ENCODE data around the gene AHCY. TPM values are rescaled to one million over a fixed set of nuclear protein-coding genes. Genes with fewer than 3 reads are reported as not detected.
"Not testable (repeated sequence)": the region's sequence is repeated elsewhere in the genome, so short reads cannot be mapped to it uniquely, and the experiment has no call there.

Gene AHCY
- total RNA-seq, 4 donors from 2014 or later: 53.8 to 82.7 (median 73.3) TPM

DNA sequence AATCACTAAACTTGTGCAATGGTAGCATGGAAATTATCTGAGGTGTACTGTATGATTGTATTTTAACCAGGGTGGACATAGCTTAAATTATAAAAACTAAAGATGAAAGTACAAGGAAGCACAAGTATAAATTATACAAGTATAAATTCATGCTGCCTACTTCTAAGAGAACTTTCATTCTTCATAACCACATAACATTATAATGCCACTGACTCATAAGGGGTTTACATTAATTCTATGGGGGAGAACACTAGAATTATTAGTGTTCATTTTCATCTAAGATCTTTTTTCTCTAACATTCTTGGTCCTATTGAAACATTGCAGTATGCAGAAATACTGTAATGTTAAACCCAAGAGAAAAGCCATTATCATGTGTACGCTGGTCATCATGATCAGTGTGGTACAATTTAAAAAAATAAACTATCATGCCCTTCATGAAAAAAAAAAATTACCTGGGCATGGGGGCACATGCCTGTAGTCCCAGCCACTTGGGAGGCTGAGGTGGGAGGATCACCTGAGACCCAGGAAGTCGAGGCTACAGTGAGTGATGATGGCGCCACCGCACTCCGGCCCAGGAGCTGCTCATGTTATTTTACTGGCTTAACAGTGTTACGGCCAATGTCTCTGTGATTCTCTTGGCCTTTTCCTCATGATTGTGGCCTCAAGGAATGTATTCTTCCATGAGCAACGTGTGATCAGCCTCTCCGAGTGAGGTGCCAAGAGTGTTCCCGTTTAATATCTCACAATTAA is 25.9 kb upstream of the AHCY start:
- H3K4me3 ChIP-seq: no peak overlapping the region
- H3K9me3 ChIP-seq: no peaks in the 10 kb centered on the region
- H3K4me1 ChIP-seq: no peaks in the 10 kb centered on the region
- no peak overlapping the region for H3K27ac ChIP-seq
- no peaks in the 10 kb centered on the region for H3K27me3 ChIP-seq
- intact Hi-C loops (cut with DNase I; ENCODE audit: low total_unique reads): no loop called here
- no peak for DNase-seq
- no peaks in the 10 kb centered on the region for H3K36me3 ChIP-seq
- no peak for TF ChIP-seq POLR2A (IDR thresholded peaks at IDR 0.05)
- no peak for TF ChIP-seq CTCF (IDR thresholded peaks at IDR 0.05)

DNA sequence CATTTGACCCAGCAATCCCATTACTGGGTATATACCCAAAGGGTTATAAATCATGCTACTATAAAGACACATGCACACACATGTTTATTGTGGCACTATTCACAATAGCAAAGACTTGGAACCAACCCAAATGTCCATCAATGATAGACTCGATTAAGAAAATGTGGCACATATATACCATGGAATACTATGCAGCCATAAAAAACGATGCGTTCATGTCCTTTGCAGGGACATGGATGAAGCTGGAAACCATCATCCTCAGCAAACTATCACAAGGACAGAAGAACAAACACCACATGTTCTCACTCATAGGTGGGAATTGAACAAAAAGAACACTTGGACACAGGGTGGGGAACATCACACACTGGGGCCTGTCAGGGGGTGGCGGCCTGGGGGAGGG is 25.1 kb upstream of the AHCY start:
- intact Hi-C loops (cut with DNase I; ENCODE audit: low total_unique reads); H3K4me1 ChIP-seq; H3K27ac ChIP-seq; H3K4me3 ChIP-seq; H3K9me3 ChIP-seq; H3K27me3 ChIP-seq; DNase-seq; H3K36me3 ChIP-seq: not testable (repeated sequence)

DNA sequence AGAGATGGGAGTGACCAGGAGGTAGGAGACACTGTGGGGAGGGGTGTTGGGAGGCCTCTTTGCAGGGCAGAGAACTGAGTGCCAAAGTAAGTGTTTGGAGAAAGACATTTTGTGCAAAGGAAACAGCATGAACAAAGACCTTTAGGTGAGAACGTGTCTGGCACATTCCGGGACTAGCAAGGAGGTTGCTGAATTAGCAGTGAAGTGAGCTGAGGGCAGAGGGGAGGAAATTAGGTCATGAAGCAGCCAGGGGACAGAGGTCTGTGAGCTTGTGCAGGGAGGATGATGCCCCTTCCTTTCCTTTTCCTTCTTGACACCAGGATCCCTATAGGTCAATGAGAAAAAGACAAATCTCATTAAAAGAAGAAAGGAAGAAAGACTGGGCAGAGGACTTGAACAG is 21.4 kb upstream of the AHCY start:
- Histone ChIP-seq H3K36me3 (no peaks in the 10 kb centered on the region), H3K4me1 (no peaks in the 10 kb centered on the region), H3K9me3 (no peaks in the 10 kb centered on the region), H3K4me3 (no peak overlapping the region), H3K27ac (no peak overlapping the region), H3K27me3 (no peaks in the 10 kb centered on the region)
- DNase-seq: no peak
- TF ChIP-seq POLR2A (IDR thresholded peaks at IDR 0.05): no peak
- no peak for TF ChIP-seq CTCF (IDR thresholded peaks at IDR 0.05)
- intact Hi-C loops (cut with DNase I; ENCODE audit: low total_unique reads): no loop called here

DNA sequence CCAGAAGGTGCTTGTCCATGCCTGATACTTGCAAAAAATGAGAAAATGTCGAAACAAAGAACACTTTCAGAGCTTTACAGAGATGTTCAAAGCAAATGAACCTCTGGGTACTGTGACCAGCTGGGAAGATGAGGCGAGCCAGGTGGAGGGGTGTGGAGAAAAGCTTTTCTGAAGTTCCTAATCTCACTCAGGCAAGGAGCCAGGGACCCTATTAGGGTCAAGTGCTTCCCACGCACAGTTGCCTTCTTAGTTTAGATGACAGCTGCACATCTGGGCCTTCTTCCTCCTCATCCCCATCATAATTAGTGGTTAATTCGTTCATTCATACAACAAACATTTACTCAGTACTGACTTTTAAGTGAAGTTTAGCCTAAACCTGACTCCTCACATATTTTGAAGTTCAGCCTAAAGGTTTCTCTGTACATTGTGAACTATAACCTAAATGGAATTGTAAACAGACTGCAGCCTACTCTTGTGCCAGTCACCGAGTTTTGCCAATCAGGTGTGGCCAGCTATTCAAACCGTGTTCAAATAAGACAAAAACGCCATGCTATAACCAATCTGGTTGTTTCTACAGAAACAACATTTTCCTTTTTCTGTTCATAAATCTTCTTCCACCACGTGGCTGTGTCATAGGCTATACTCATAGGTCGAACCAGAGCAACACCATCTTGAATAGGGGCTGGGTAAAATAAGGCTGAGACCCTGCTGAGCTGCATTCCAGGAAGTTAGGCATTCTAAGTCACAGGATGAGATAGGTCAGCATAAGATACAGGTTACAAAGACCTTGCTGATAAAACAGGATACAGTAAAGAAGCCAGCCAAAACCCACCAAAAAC is 19.3 kb upstream of the AHCY start:
- Histone ChIP-seq H3K4me1 (no peaks in the 10 kb centered on the region), H3K9me3 (no peaks in the 10 kb centered on the region), H3K27ac (no peak overlapping the region), H3K36me3 (no peaks in the 10 kb centered on the region), H3K4me3 (no peak overlapping the region), H3K27me3 (no peaks in the 10 kb centered on the region)
- intact Hi-C loops (cut with DNase I; ENCODE audit: low total_unique reads): no loop called here
- TF ChIP-seq CTCF (IDR thresholded peaks at IDR 0.05) (no peak), POLR2A (IDR thresholded peaks at IDR 0.05) (no peak)
- DNase-seq: no peak

DNA sequence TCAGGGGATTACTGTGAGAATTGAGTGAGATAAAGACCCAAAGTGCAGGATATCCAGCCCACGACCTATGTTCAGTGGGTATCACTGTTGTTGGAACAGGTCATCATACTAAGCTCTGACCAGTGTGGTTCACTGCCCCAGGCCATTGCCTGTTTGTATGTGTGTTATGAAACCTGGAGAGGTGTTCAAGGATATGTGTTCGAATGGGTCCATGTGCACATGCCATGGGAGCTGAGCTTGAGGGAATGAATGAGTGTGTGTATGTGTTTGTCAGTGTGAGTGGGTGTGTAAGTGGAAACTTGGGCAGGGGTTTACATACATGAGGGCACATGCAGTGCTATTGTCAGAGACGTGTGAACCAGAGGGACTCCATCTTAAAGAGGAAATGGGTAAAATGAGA is 17.7 kb upstream of the AHCY start:
- TF ChIP-seq CTCF (IDR thresholded peaks at IDR 0.05) (no peak), POLR2A (IDR thresholded peaks at IDR 0.05) (no peak)
- Histone ChIP-seq H3K4me1 (no peaks in the 10 kb centered on the region), H3K9me3 (no peaks in the 10 kb centered on the region), H3K36me3 (no peaks in the 10 kb centered on the region), H3K27me3 (no peaks in the 10 kb centered on the region), H3K4me3 (no peak overlapping the region), H3K27ac (no peak overlapping the region)
- intact Hi-C loops (cut with DNase I; ENCODE audit: low total_unique reads): no loop called here
- DNase-seq: no peak

Measured in uterus (tissue), 4 donors.